IMR-90 (cell line): ENCODE measurements around the gene ADGRF5. TPM values are rescaled to one million over a fixed set of nuclear protein-coding genes. Genes with fewer than 3 reads are reported as not detected.

Experiments used
- ATAC-seq: fragments of 200-7000 bp; cut with Tn5 transposase; 2 replicates; pipeline ENCODE4 v1.9.1; 2020; ENCODE audit warnings: low read depth, mild to moderate bottlenecking, moderate library complexity
- BruUV-seq: library from RNA; stranded (reverse); fragments of 400-500 nt; replicated peaks from 2 replicates; lab custom pipeline; 2021; lab: Mats Ljungman, UMichigan
- CTCF ChIA-PET: fragments of 300-600 bp; formaldehyde crosslinking; extraction: SDS; loops from one replicate; lab custom pipeline; 2021; ENCODE audit warnings: antibody characterized with exemption; lab: Yijun Ruan, JAX
- POLR2A ChIA-PET: fragments of 300-600 bp; sonication (Branson Sonifier 250); formaldehyde crosslinking; loops from one replicate; lab custom pipeline; 2022; ENCODE audit warnings: antibody characterized with exemption; ENCODE audit not compliant: unreplicated experiment; lab: Charles Lee
- DNase-seq: peaks from one replicate; pipeline ENCODE4 v3.0.0; 2013
- H2AFZ ChIP-seq: replicated peaks from 2 replicates; pipeline ENCODE3; 2013; ENCODE audit warnings: low read length, mild to moderate bottlenecking; ENCODE audit not compliant: poor library complexity
- H2AK5ac ChIP-seq: 2 replicates; pipeline ENCODE4 v1.6.1; 2013; ENCODE audit warnings: low read depth, low read length, inconsistent platforms
- H2AK9ac ChIP-seq: replicated peaks from 2 replicates; pipeline ENCODE3; 2013; ENCODE audit warnings: mild to moderate bottlenecking, low read depth, low read length, moderate library complexity; ENCODE audit not compliant: poor library complexity
- H2BK120ac ChIP-seq: 2 replicates; pipeline ENCODE4 v1.6.1; 2013; ENCODE audit warnings: low read depth, low read length, inconsistent platforms
- H2BK15ac ChIP-seq: 3 replicates; pipeline ENCODE4 v1.6.1; 2013; ENCODE audit warnings: low read depth, low read length, inconsistent platforms
- H2BK20ac ChIP-seq: 2 replicates; pipeline ENCODE4 v1.6.1; 2013; ENCODE audit warnings: low read depth, mild to moderate bottlenecking, inconsistent platforms, low read length, moderate library complexity
- H2BK5ac ChIP-seq: 2 replicates; pipeline ENCODE4 v1.6.1; 2013; ENCODE audit warnings: mild to moderate bottlenecking, low read depth, low read length, inconsistent platforms; ENCODE audit not compliant: poor library complexity, severe bottlenecking
- H3K14ac ChIP-seq: replicated peaks from 2 replicates; pipeline ENCODE4 v1.6.1; 2013; ENCODE audit warnings: low read depth, low read length, inconsistent platforms
- H3K18ac ChIP-seq: 2 replicates; pipeline ENCODE4 v1.6.1; 2013; ENCODE audit warnings: low read depth, low read length, control low read depth
- H3K23ac ChIP-seq: 2 replicates; pipeline ENCODE4 v1.6.1; 2013; ENCODE audit warnings: low read depth, low read length, inconsistent platforms
- H3K27ac ChIP-seq: 2 replicates; pipeline ENCODE4 v1.5.1; 2013; ENCODE audit warnings: mild to moderate bottlenecking, control low read depth, low read length; ENCODE audit not compliant: insufficient read depth
- H3K27me3 ChIP-seq: 2 replicates; pipeline ENCODE4 v1.6.1; 2013; ENCODE audit warnings: low read length; ENCODE audit not compliant: control insufficient read depth, insufficient read depth
- H3K36me3 ChIP-seq: 2 replicates; pipeline ENCODE4 v1.6.1; 2013; ENCODE audit warnings: low read length, mixed read lengths; ENCODE audit not compliant: control insufficient read depth, insufficient read depth
- H3K4ac ChIP-seq: 2 replicates; pipeline ENCODE4 v1.6.1; 2013; ENCODE audit warnings: low read depth, low read length, inconsistent platforms
- H3K4me1 ChIP-seq: 2 replicates; pipeline ENCODE4 v1.6.1; 2013; ENCODE audit warnings: low read length, mixed read lengths; ENCODE audit not compliant: control insufficient read depth, insufficient read depth
- H3K4me2 ChIP-seq: 2 replicates; pipeline ENCODE4 v1.6.1; 2013; ENCODE audit warnings: low read depth, mild to moderate bottlenecking, control low read depth, low read length, moderate library complexity
- H3K4me3 ChIP-seq: 2 replicates; pipeline ENCODE4 v1.5.1; 2013; ENCODE audit warnings: low read depth, mild to moderate bottlenecking, control low read depth, low read length, moderate library complexity; ENCODE audit not compliant: insufficient read depth
- H3K56ac ChIP-seq: 2 replicates; pipeline ENCODE4 v1.6.1; 2013; ENCODE audit warnings: low read length, inconsistent platforms; ENCODE audit not compliant: insufficient read depth; ENCODE audit errors: extremely low read depth
- H3K79me1 ChIP-seq, 2 experiments: 2 replicates each; pipeline ENCODE4 v1.6.1; 2013; ENCODE audit warnings: low read length in 2 of 2, inconsistent platforms in 1 of 2, low read depth in 1 of 2
- H3K9ac ChIP-seq: 2 replicates; pipeline ENCODE4 v1.6.1; 2013; ENCODE audit warnings: low read depth, low read length, control low read depth
- H3K9me1 ChIP-seq: 2 replicates; pipeline ENCODE4 v1.6.1; 2013; ENCODE audit warnings: low read length, inconsistent platforms; ENCODE audit not compliant: insufficient read depth
- H3K9me3 ChIP-seq: 2 replicates; pipeline ENCODE4 v1.6.1; 2013; ENCODE audit warnings: low read length; ENCODE audit not compliant: control insufficient read depth, insufficient read depth
- H4K20me1 ChIP-seq: 2 replicates; pipeline ENCODE4 v1.6.1; 2013; ENCODE audit warnings: low read length, inconsistent platforms; ENCODE audit not compliant: insufficient read depth
- H4K5ac ChIP-seq: 2 replicates; pipeline ENCODE4 v1.6.1; 2013; ENCODE audit warnings: mild to moderate bottlenecking, low read depth, low read length, control low read depth
- H4K8ac ChIP-seq, 2 experiments: 2 replicates each; pipeline ENCODE4 v1.6.1; 2013; ENCODE audit warnings: low read depth in 2 of 2, low read length in 2 of 2, control low read depth in 1 of 2, inconsistent platforms in 1 of 2
- H4K91ac ChIP-seq: 2 replicates; pipeline ENCODE4 v1.6.1; 2013; ENCODE audit warnings: low read depth, low read length, inconsistent platforms; ENCODE audit not compliant: insufficient read depth
- RCOR1 ChIP-seq: IDR thresholded peaks from 2 replicates; pipeline ENCODE4 v1.6.1; 2012; ENCODE audit warnings: mild to moderate bottlenecking, low read length, improper control_type of control experiment; ENCODE audit not compliant: insufficient replicate concordance
- WGBS, 2 experiments: methylation state at CpG; one replicate each; pipeline versions ENCODE4 v1.1.5 to v1.1.7; 2013; ENCODE audit warnings: missing lambda C conversion rate in 2 of 2; ENCODE audit not compliant: insufficient read length in 1 of 2; ENCODE audit errors: extremely low coverage in 2 of 2; 5-methylcytosine and 5-hydroxymethylcytosine counted together
- dilution Hi-C: fragments of 300-500 bp; cut with HindIII; formaldehyde crosslinking; loops from one replicate; pipeline ENCODE4 v1.14.3; 2018; ENCODE audit warnings: low sequenced_read_pairs; ENCODE audit not compliant: unreplicated experiment
- in situ Hi-C: fragments of 300-500 bp; cut with MboI; formaldehyde crosslinking; loops from 3 replicates; pipeline ENCODE4 v1.14.3; 2019; ENCODE audit warnings: low sequenced_read_pairs, inconsistent platforms, mixed read lengths
- intact Hi-C: fragments of 100-400 bp; cut with micrococcal nuclease; formaldehyde crosslinking; loops from 2 replicates; pipeline ENCODE4 v1.10.0; 2022
- polyA plus RNA-seq, 3 experiments: library from polyadenylated mRNA; depleted of rRNA; stranded (reverse); fragments of >200 nt; gene quantifications; 2 replicates each; pipeline ENCODE4 v1.2.3, GENCODE V29; 2012; ENCODE audit warnings: low replicate concordance in 1 of 3
- total RNA-seq: library from RNA; depleted of rRNA; stranded (reverse); fragments of >200 nt; gene quantifications from 2 replicates; pipeline ENCODE4 v1.2.3, GENCODE V29; 2012
- TF ChIP-seq, protein P1 (sequence below): conservative IDR thresholded peaks from 2 replicates; pipeline ENCODE4 v1.5.1; 2012; ENCODE audit warnings: mild to moderate bottlenecking, low read depth, low read length, improper control_type of control experiment

ADGRF5 gene
- total and polyA plus RNA-seq, 2 of the 4 experiments (the other 2 are of a cell fraction): not detected

DNA sequence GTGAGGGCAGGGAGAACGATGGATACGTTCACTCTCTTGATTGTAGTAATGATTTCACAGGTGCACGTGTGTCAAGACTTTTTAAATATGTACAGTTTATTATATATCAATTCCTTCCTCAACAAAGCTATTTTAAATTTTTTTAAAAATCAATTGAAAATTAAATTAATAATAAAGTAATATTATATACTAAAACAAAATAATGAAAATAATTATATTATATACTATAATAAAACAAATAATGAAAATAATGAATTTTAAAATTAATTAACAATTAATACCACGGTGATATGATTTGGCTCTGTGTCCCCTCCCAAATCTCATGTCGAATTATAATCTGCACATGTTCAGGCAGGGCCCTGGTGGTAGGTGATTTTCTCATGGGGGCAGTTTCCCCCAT is 42.7 kb downstream of the ADGRF5 start:
- WGBS, 2 experiments: no CpG with 5 or more reads among the region's 5 CpGs
- intact Hi-C loops: no loop called here
- dilution Hi-C loops: no loop called here

More for the DNA sequence above, 42.7 kb downstream of the ADGRF5 start:
- TF ChIP-seq RCOR1: no peak
- TF ChIP-seq, protein P1, sequence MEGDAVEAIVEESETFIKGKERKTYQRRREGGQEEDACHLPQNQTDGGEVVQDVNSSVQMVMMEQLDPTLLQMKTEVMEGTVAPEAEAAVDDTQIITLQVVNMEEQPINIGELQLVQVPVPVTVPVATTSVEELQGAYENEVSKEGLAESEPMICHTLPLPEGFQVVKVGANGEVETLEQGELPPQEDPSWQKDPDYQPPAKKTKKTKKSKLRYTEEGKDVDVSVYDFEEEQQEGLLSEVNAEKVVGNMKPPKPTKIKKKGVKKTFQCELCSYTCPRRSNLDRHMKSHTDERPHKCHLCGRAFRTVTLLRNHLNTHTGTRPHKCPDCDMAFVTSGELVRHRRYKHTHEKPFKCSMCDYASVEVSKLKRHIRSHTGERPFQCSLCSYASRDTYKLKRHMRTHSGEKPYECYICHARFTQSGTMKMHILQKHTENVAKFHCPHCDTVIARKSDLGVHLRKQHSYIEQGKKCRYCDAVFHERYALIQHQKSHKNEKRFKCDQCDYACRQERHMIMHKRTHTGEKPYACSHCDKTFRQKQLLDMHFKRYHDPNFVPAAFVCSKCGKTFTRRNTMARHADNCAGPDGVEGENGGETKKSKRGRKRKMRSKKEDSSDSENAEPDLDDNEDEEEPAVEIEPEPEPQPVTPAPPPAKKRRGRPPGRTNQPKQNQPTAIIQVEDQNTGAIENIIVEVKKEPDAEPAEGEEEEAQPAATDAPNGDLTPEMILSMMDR: no peak
- Histone ChIP-seq H2BK5ac (no peak overlapping the region), H3K27ac (no peak overlapping the region), H3K4me1 (no peaks in the 10 kb centered on the region), H3K4me3 (no peak overlapping the region), H2AK5ac (no peak overlapping the region), H4K20me1 (no peaks in the 10 kb centered on the region), H3K4ac (no peak overlapping the region), H3K9me3 (no peaks in the 10 kb centered on the region), H2AFZ (no peak overlapping the region), H4K5ac (no peak overlapping the region), H2BK120ac (no peak overlapping the region), H4K8ac (no peak overlapping the region), H3K36me3 (no peaks in the 10 kb centered on the region), H3K27me3 (no peaks in the 10 kb centered on the region; the same call in 1 of the 2 replicates), H2BK20ac (no peak overlapping the region), H3K18ac (no peak overlapping the region), H3K14ac (no peak overlapping the region), H3K79me1 (no peaks in the 10 kb centered on the region), H3K23ac (no peak overlapping the region), H2BK15ac (no peak overlapping the region), H4K91ac (no peak overlapping the region), H3K56ac (no peak overlapping the region), H3K4me2 (no peak overlapping the region), H2AK9ac (no peak overlapping the region), H3K9me1 (no peaks in the 10 kb centered on the region), H3K9ac (no peak overlapping the region)
- POLR2A ChIA-PET: no interaction called here
- BruUV-seq: no TSS peak
- CTCF ChIA-PET: no interaction called here
- in situ Hi-C loops: no loop called here
- DNase-seq (no peak), ATAC-seq (no peak)
